Measurements from ENCODE around the gene STYX. TPM values are rescaled to one million over a fixed set of nuclear protein-coding genes. Genes with fewer than 3 reads are reported as not detected.
A peak's percentile ranks its signal among the peaks of the same experiment; 100 is the strongest.

STYX gene
- total and polyA plus RNA-seq, 2 of the 8 experiments (the other 6 are each of a cell fraction or from before 2014, with no cell fraction given) = 8.3 to 29.0 TPM

DNA sequence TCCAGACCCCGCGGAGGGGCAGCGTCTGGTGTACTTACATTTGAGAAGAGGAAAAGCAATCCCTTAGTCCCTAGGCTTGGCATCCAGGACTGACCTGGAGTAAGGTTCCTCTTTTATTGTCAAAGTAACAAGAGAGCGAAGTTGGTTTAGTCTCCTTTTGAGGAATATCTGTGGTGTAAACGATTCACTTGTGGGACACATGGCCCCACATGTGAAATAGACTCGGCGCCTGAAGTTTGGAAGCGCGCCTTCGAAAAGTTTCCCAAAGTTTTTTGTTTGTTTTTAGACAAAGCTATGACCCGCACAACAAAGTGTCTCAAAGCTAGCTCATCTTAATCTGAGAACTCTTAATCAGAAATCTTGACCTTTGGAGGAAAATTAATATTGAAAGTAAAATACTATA lies 744 bp downstream of the STYX start:
- H4K8ac ChIP-seq (ENCODE audit: extremely low read depth, insufficient read depth, low read length) = peak overlapping the region; percentile 92
- ChIA-PET CTCF (ENCODE audit: partially characterized antibody) (interaction anchor here (0.7 kb wide), 1 partner anchor 122 kb away, joined by 3 read pairs; no protein-coding TSS in a partner anchor), POLR2A (ENCODE audit: partially characterized antibody) (interaction anchor here (0.6 to 1.9 kb wide), 4 partner anchors 12 to 179 kb away, joined by 3 to 6 read pairs (median 3); partner anchors contain the start of genes GNPNAT1 and TXNDC16)
- peaks cover 0 to 2% of the 10 kb centered on the region in 2 experiments for H4K20me1 ChIP-seq (replicated peaks in 1 of 2; ENCODE audit: control insufficient read depth in 1 of 2, insufficient read depth in 2 of 2, low read length in 2 of 2)
- no peaks in the 10 kb centered on the region for H3K27me3 ChIP-seq (replicated peaks in 1 of 4; ENCODE audit: control insufficient read depth in 3 of 4, extremely low read depth in 1 of 4, insufficient read depth in 3 of 4, low read length in 3 of 4)
- no peak overlapping the region for H4K91ac ChIP-seq (replicated peaks; ENCODE audit: insufficient read length, low read length)
- peaks cover 0 to 4% (median 3%) of the 10 kb centered on the region in 4 experiments; a peak in 4 of 7 replicates for H3K4me1 ChIP-seq (replicated peaks in 1 of 4; ENCODE audit: control insufficient read depth in 3 of 4, insufficient read depth in 4 of 4, low read length in 3 of 4)
- peaks cover 3 to 23% (median 8%) of the 10 kb centered on the region in 4 experiments; a peak in 5 of 8 replicates for H3K36me3 ChIP-seq (ENCODE audit: control insufficient read depth in 2 of 4, insufficient read depth in 4 of 4, low read length in 3 of 4)
- peak overlapping the region; percentile 80 to 88 (median 84) for H3K9ac ChIP-seq (replicated peaks in 1 of 4; ENCODE audit: extremely low read depth in 1 of 4, low read depth in 3 of 4, low read length in 3 of 4)
- peak overlapping the region; percentile 79 for H3K27ac ChIP-seq (ENCODE audit: low read depth, low read length)
- H2BK20ac ChIP-seq (ENCODE audit: low read length) = no peak overlapping the region
- H2BK120ac ChIP-seq (replicated peaks; ENCODE audit: low read depth, low read length) = no peak overlapping the region
- H3K9me3 ChIP-seq (ENCODE audit: insufficient read depth in 2 of 2, low read depth in 1 of 2, low read length in 1 of 2) = no peaks in the 10 kb centered on the region
- DNase-seq (ENCODE audit: low read depth in 1 of 2, low spot score in 2 of 2) = no peak
- H3K4me2 ChIP-seq (ENCODE audit: insufficient read depth in 1 of 2, low read depth in 2 of 2, low read length in 2 of 2) = peak overlapping the region; percentile 74 to 80
- peak overlapping the region; percentile 66; the same call in 1 of the 2 replicates for H2AFZ ChIP-seq (ENCODE audit: low read length)
- no peak for FAIRE-seq
- H3K56ac ChIP-seq (replicated peaks; ENCODE audit: insufficient read length, low read depth, low read length) = no peak overlapping the region
- TF ChIP-seq KDM1A (IDR thresholded peaks at IDR 0.05; ENCODE audit: borderline replicate concordance, low read length) = no peak
- no peak for TF ChIP-seq CTBP2 (IDR thresholded peaks at IDR 0.05; ENCODE audit: borderline replicate concordance, insufficient read depth, insufficient read length, low read length)
- no peak for TF ChIP-seq GTF2F1 (IDR thresholded peaks at IDR 0.05; ENCODE audit: borderline replicate concordance, low read depth, low read length)
- TF ChIP-seq SP4 (IDR thresholded peaks at IDR 0.05; ENCODE audit: low read length) = no peak
- no peak for TF ChIP-seq BRCA1 (IDR thresholded peaks at IDR 0.05; ENCODE audit: low read depth, low read length)
- no peak for TF ChIP-seq SAP30 (IDR thresholded peaks at IDR 0.05; ENCODE audit: insufficient read depth, insufficient replicate concordance, low read length)
- H3K23me2 ChIP-seq (ENCODE audit: low read depth, low read length) = no peaks in the 10 kb centered on the region
- no peak overlapping the region for H3K14ac ChIP-seq (ENCODE audit: insufficient read length)
- H2BK15ac ChIP-seq (ENCODE audit: low read length) = no peak overlapping the region
- no peak overlapping the region for H3K23ac ChIP-seq (ENCODE audit: insufficient read length)
- peaks cover 0 to 41% of the 10 kb centered on the region in 2 experiments; a peak in 2 of 4 replicates for H3K79me2 ChIP-seq (ENCODE audit: control insufficient read depth in 1 of 2, insufficient read depth in 2 of 2, low read length in 2 of 2)
- H2AK5ac ChIP-seq (ENCODE audit: low read depth, low read length) = no peak overlapping the region
- no peak overlapping the region for H2BK12ac ChIP-seq (ENCODE audit: low read depth, low read length)
- peak overlapping the region; percentile 89 for H4K5ac ChIP-seq (ENCODE audit: insufficient read length, low read depth, low read length)
- H3K4me3 ChIP-seq (ENCODE audit: extremely low read depth in 1 of 4, insufficient read depth in 2 of 4, low read depth in 3 of 4, low read length in 4 of 4) = peak overlapping the region; percentile 91 to 97 (median 94)
- 0 out of 2 replicates have a peak, but pooled peaks cover 3% of the 10 kb centered on the region for H3K79me1 ChIP-seq (ENCODE audit: low read depth, low read length)
- H2BK5ac ChIP-seq (ENCODE audit: low read depth, low read length) = peak overlapping the region; percentile 91
- peak overlapping the region; percentile 88 for H3K18ac ChIP-seq (ENCODE audit: extremely low read depth, low read length)
- H3K4ac ChIP-seq (replicated peaks; ENCODE audit: insufficient read length, low read depth, low read length) = no peak overlapping the region
- 2% methylated on average over 11 of the region's 11 CpGs; no CpG with 5 or more reads in 1 of the 2 experiments for WGBS, 2 experiments (ENCODE audit: extremely low coverage in 1 of 2, insufficient coverage in 1 of 2, insufficient read length in 1 of 2, insufficient replicate concordance in 2 of 2, low coverage in 1 of 2, low lambda C conversion rate in 2 of 2, missing lambda C conversion rate in 1 of 2)

All from H1 (cell line).